ENCODE results near the gene IFNLR1.

Gene IFNLR1

GRCh38 chr1:24119859-24120756 is 67.0 kb downstream of the IFNLR1 start:
- DNase-seq, result no peak

- no peak for DNase-seq
These were observed 67.6 kb downstream of the IFNLR1 start for GRCh38 chr1:24119489-24119858.

GRCh38 chr1:24118410-24119242 is 68.5 kb downstream of the IFNLR1 start:
- DNase-seq, result no peak

- DNase-seq, result no peak
These were observed 69.2 kb downstream of the IFNLR1 start for GRCh38 chr1:24117722-24118409.

- DNase-seq, result no peak
These were observed 70.0 kb downstream of the IFNLR1 start for GRCh38 chr1:24117132-24117531.

GRCh38 chr1:24114753-24115152 is 72.3 kb downstream of the IFNLR1 start:
- no peak for DNase-seq

GRCh38 chr1:24113641-24114033 is 73.5 kb downstream of the IFNLR1 start:
- DNase-seq, result no peak

- DNase-seq, result peak; percentile 68 to 86 (median 76)
These were observed 74.9 kb downstream of the IFNLR1 start, which contains the start of gene MYOM3 for GRCh38 chr1:24111996-24112779. Gene MYOM3, minus strand, starts transcription at chr1:24112135. Its CDS starts 3,499 bp downstream, at chr1:24108636.

- no peak for DNase-seq
These were observed 75.7 kb downstream of the IFNLR1 start for GRCh38 chr1:24111262-24111995.

- DNase-seq, result no peak
These were observed 76.3 kb downstream of the IFNLR1 start for GRCh38 chr1:24110642-24111261.

GRCh38 chr1:24109686-24110475 is 77.2 kb downstream of the IFNLR1 start:
- DNase-seq, result no peak

- DNase-seq, result no peak
These were observed 78.0 kb downstream of the IFNLR1 start for GRCh38 chr1:24109166-24109483.

GRCh38 chr1:24108334-24109165 is 78.5 kb downstream of the IFNLR1 start:
- peak in 3 of 4 experiments; percentile 17 to 25 (median 20) for DNase-seq

GRCh38 chr1:24107462-24108138 is 79.5 kb downstream of the IFNLR1 start:
- no peak for DNase-seq

GRCh38 chr1:24105368-24106160 is 81.5 kb downstream of the IFNLR1 start:
- DNase-seq, result no peak

GRCh38 chr1:24104854-24105253 is 82.2 kb downstream of the IFNLR1 start:
- no peak for DNase-seq
